ENCODE measurements around the gene DAZL. TPM values are rescaled to one million over a fixed set of nuclear protein-coding genes. Genes with fewer than 3 reads are reported as not detected.

The DAZL gene
- total and polyA plus RNA-seq, 8 donors = 0.18 to 0.62 (median 0.31) TPM; not detected in 5

DNA sequence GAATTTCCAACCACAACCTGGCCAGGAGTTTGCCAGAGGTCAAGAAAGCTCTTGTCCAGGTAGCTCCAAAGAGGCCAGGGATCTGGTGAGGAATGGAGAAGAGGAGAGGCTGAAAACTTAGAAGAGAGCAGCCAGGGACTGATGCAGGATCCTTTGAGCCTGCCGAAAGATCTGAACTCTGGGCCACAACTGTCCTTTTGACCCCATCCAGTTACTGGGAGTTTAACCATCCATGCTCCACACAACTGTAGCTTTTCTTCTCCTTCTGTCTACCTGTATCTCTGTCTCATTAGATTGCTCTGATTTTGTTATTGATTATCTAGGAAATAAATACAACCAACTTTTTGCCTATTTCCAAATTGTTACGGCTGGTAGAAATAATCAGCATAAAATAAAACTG lies 36.7 kb downstream of the DAZL start:
- WGBS, 5 donors = 82 to 95% (median 85%) methylated on average over 2 of the region's 2 CpGs
- Histone ChIP-seq H3K27me3 (no peaks in the 10 kb centered on the region), H3K4me1 (no peaks in the 10 kb centered on the region), H3K36me3 (no peaks in the 10 kb centered on the region), H3K9me3 (peaks cover 3 to 6% (median 4%) of the 10 kb centered on the region in 4 donors), H3K4me3 (no peak overlapping the region), H3K27ac (no peak overlapping the region)
- intact Hi-C loops (cut with DNase I; ENCODE audit: low total_unique reads) = no loop called here
- TF ChIP-seq POLR2AphosphoS5 (IDR thresholded peaks at IDR 0.05) = no peak
- TF ChIP-seq, protein P1, sequence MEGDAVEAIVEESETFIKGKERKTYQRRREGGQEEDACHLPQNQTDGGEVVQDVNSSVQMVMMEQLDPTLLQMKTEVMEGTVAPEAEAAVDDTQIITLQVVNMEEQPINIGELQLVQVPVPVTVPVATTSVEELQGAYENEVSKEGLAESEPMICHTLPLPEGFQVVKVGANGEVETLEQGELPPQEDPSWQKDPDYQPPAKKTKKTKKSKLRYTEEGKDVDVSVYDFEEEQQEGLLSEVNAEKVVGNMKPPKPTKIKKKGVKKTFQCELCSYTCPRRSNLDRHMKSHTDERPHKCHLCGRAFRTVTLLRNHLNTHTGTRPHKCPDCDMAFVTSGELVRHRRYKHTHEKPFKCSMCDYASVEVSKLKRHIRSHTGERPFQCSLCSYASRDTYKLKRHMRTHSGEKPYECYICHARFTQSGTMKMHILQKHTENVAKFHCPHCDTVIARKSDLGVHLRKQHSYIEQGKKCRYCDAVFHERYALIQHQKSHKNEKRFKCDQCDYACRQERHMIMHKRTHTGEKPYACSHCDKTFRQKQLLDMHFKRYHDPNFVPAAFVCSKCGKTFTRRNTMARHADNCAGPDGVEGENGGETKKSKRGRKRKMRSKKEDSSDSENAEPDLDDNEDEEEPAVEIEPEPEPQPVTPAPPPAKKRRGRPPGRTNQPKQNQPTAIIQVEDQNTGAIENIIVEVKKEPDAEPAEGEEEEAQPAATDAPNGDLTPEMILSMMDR (IDR thresholded peaks at IDR 0.05) = no peak
- no peak for TF ChIP-seq POLR2A (IDR thresholded peaks at IDR 0.05)
- TF ChIP-seq EP300 (IDR thresholded peaks at IDR 0.05) = no peak
- no peak for DNase-seq

DNA sequence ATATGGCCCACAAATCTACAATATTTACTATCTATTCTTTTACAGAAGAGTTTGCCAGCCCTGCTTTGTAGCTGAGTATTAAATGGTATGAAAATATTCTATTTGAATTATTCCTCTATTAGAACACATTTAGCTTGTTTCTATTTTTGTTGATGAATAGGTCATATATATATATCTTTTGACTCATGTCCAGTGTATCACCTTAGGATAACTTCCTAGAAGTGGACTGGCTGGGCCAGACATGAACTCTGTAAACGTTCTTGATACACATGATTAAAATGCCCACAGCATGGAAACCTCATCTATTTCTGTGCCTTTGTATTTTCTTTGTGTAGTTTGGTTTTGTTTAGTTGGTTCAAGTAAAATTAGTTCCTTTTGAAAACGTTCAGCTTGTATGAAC lies 37.1 kb downstream of the DAZL start:
- TF ChIP-seq POLR2A (IDR thresholded peaks at IDR 0.05) = no peak
- TF ChIP-seq POLR2AphosphoS5 (IDR thresholded peaks at IDR 0.05) = no peak
- TF ChIP-seq EP300 (IDR thresholded peaks at IDR 0.05) = no peak
- TF ChIP-seq, protein P1 (IDR thresholded peaks at IDR 0.05) = no peak
- Histone ChIP-seq H3K27ac (no peak overlapping the region), H3K4me1 (no peaks in the 10 kb centered on the region), H3K27me3 (no peaks in the 10 kb centered on the region), H3K4me3 (no peak overlapping the region), H3K9me3 (peaks cover 6 to 10% (median 8%) of the 10 kb centered on the region in 4 donors), H3K36me3 (no peaks in the 10 kb centered on the region)
- WGBS, 5 donors = 17 to 47% (median 33%) methylated on average over 2 of the region's 2 CpGs
- DNase-seq = no peak
- intact Hi-C loops (cut with DNase I; ENCODE audit: low total_unique reads) = no loop called here

DNA sequence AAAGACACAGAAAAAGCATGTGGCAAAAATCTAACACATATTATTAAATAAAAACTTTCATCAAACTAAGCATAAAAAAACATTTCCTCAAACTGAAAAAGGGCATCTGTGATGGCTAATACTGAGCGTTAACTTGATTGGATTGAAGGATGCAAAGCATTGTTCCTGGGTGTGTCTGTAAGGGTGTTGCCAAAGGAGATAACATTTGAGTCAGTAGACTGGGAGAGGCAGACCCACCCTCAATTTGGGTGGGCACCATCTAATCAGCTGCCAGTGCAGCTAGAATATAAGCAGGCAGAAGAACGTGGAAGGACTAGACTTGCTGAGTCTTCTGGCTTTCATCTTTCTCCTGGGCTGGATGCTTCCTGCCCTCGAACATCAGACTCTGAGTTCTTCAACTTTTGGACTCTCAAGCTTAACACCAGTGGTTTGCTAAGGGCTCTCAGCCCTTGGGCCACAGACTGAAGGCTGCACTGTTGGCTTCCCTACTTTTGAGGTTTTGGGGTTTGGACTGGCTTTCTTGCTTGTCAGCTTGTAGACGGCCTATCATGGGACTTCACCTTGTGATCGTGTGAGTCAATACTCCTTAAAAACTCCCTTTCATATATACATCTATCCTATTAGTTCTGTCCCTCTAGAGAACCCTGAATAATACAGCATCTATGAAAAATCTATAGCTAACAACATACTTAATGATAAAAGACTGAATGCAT lies 45.4 kb downstream of the DAZL start:
- H3K9me3 ChIP-seq = peaks cover 7 to 12% (median 11%) of the 10 kb centered on the region in 4 donors
- no peaks in the 10 kb centered on the region for H3K27me3 ChIP-seq
- H3K27ac ChIP-seq = no peak overlapping the region
- H3K4me3 ChIP-seq = no peak overlapping the region
- 72 to 82% (median 78%) methylated on average over 5 of the region's 5 CpGs for WGBS, 5 donors
- TF ChIP-seq, protein P1 (IDR thresholded peaks at IDR 0.05) = no peak
- TF ChIP-seq POLR2A (IDR thresholded peaks at IDR 0.05) (no peak), EP300 (IDR thresholded peaks at IDR 0.05) (no peak), POLR2AphosphoS5 (IDR thresholded peaks at IDR 0.05) (no peak)
- intact Hi-C loops (cut with DNase I; ENCODE audit: low total_unique reads) = no loop called here
- no peak for DNase-seq
- no peaks in the 10 kb centered on the region for H3K36me3 ChIP-seq
- no peaks in the 10 kb centered on the region for H3K4me1 ChIP-seq

DNA sequence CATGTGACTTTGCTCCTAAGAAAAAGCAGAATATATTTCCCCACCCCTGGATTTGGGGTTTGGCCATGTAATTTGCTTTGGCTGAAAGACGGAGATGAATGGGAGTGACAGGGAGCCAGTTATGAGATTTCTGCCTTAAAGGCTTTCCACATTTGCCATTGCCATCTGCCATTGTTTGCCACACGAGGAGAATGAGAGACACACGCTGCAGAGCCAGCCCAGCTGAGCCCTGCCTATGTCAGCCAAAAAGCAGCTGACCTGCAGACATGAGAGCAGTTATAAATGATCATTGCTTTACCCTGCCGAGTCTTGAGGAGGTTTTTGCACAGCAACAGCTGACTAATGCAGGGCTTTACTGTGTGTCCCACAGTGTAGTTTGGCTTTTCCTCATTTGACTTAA lies 51.1 kb downstream of the DAZL start:
- Histone ChIP-seq H3K9me3 (no peaks in the 10 kb centered on the region), H3K36me3 (no peaks in the 10 kb centered on the region), H3K4me1 (peaks cover 0 to 8% (median 0%) of the 10 kb centered on the region in 4 donors), H3K4me3 (no peak overlapping the region), H3K27me3 (no peaks in the 10 kb centered on the region), H3K27ac (no peak overlapping the region)
- 74 to 85% (median 84%) methylated on average over 4 of the region's 4 CpGs for WGBS, 5 donors
- intact Hi-C loops (cut with DNase I; ENCODE audit: low total_unique reads) = loop anchor here (5.0 kb wide), 1 partner anchor 267 kb away; no protein-coding TSS in a partner anchor
- TF ChIP-seq, protein P1 (IDR thresholded peaks at IDR 0.05) = no peak
- TF ChIP-seq EP300 (IDR thresholded peaks at IDR 0.05) = no peak
- TF ChIP-seq POLR2A (IDR thresholded peaks at IDR 0.05) = no peak
- TF ChIP-seq POLR2AphosphoS5 (IDR thresholded peaks at IDR 0.05) = no peak
- no peak for DNase-seq

Data from stomach (tissue), 9 donors.